ENCODE measurements around the gene COL5A2. TPM values are rescaled to one million over a fixed set of nuclear protein-coding genes. Genes with fewer than 3 reads are reported as not detected.
A peak's percentile ranks its signal among the peaks of the same experiment; 100 is the strongest.

The COL5A2 gene
- total and polyA plus RNA-seq, 2 donors (not counting 3 experiments of a cell fraction or from before 2014, with no cell fraction given), result 47.4 to 123 TPM

- FAIRE-seq (peak; percentile 72), DNase-seq (ENCODE audit: low read depth, low spot score) (peak; percentile 28)
- dilution Hi-C loops (cut with MboI; ENCODE audit: extremely low pct_ligation_motif_present, low sequenced_read_pairs) (no loop called here), intact Hi-C loops (cut with micrococcal nuclease) (no loop called here)
- H3K27me3 ChIP-seq (ENCODE audit: control insufficient read depth in 2 of 2, insufficient read depth in 2 of 2, low read length in 2 of 2), result no peaks in the 10 kb centered on the region
- no peaks in the 10 kb centered on the region for H3K9me3 ChIP-seq (replicated peaks; ENCODE audit: control insufficient read depth, insufficient read depth, low read length)
- H3K9me1 ChIP-seq (replicated peaks; ENCODE audit: control insufficient read depth, extremely low read depth, insufficient read depth, low read length), result no peaks in the 10 kb centered on the region
- POLR2A ChIA-PET, result no interaction called here
- TF ChIP-seq POLR2A (IDR thresholded peaks at IDR 0.05; ENCODE audit: low read depth, low read length) (no peak), CTCF (IDR thresholded peaks at IDR 0.05; ENCODE audit: extremely low read depth in 1 of 2, insufficient read depth in 1 of 2, low read depth in 1 of 2, low read length in 2 of 2) (no peak), FOS (IDR thresholded peaks at IDR 0.05; ENCODE audit: borderline replicate concordance, insufficient read depth, low read length) (no peak), POLR2AphosphoS5 (IDR thresholded peaks at IDR 0.05; ENCODE audit: insufficient read depth, low read depth, low read length) (no peak), GATA2 (IDR thresholded peaks at IDR 0.05; ENCODE audit: insufficient read depth, insufficient read length, low read depth, low read length) (no peak), EZH2 (IDR thresholded peaks at IDR 0.05; ENCODE audit: borderline replicate concordance, low read depth, low read length, severe bottlenecking) (no peak), JUN (IDR thresholded peaks at IDR 0.05; ENCODE audit: borderline replicate concordance, insufficient read depth, insufficient read length, low read depth) (no peak), MAX (IDR thresholded peaks at IDR 0.05; ENCODE audit: insufficient read depth, insufficient read length) (no peak)
- BruUV-seq (replicated peaks), result no TSS peak
- no peak overlapping the region for H3K4me2 ChIP-seq (ENCODE audit: insufficient read depth, low read length)
- no peak overlapping the region for H3K4me3 ChIP-seq (replicated peaks in 1 of 3; ENCODE audit: insufficient read depth in 1 of 3, low read depth in 1 of 3, low read length in 3 of 3)
- no peaks in the 10 kb centered on the region for H4K20me1 ChIP-seq (replicated peaks; ENCODE audit: control insufficient read depth, extremely low read depth, insufficient read depth, low read length)
- peak overlapping the region; percentile 92 for H2AFZ ChIP-seq (ENCODE audit: low read depth, low read length)
- no peaks in the 10 kb centered on the region for H3K36me3 ChIP-seq (ENCODE audit: control insufficient read depth in 2 of 2, extremely low read depth in 1 of 2, insufficient read depth in 2 of 2, low read length in 2 of 2)
- CTCF ChIA-PET, result interaction anchor here (0.7 to 1.5 kb wide), 7 partner anchors 13 to 70 kb away, joined by 3 to 7 read pairs (median 3); no protein-coding TSS in a partner anchor
- no peak overlapping the region for H3K27ac ChIP-seq (ENCODE audit: insufficient read depth, low read depth, low read length)
- H3K9ac ChIP-seq (replicated peaks; ENCODE audit: extremely low read depth, insufficient read depth, low read length), result no peak overlapping the region
- peaks cover 18% of the 10 kb centered on the region for H3K4me1 ChIP-seq (ENCODE audit: control insufficient read depth, extremely low read depth, insufficient read depth, low read length)
- no peaks in the 10 kb centered on the region for H3K79me2 ChIP-seq (ENCODE audit: control insufficient read depth, insufficient read depth, low read length)
These were observed 38.0 kb upstream of the COL5A2 start for GRCh38 chr2:189217541-189217940.

Measured in endothelial cell of umbilical vein (primary cell).